HUES48 (cell line): Measurements from ENCODE around the gene PRSS36.
"Not testable (repeated sequence)": the region's sequence is repeated elsewhere in the genome, so short reads cannot be mapped to it uniquely, and the experiment has no call there.

Source experiments
- H3K27ac ChIP-seq: one replicate; pipeline ENCODE4 v1.7.0; 2013; ENCODE audit warnings: low read depth, low read length, inconsistent platforms
- H3K27me3 ChIP-seq: 2 replicates; pipeline ENCODE4 v1.6.1; 2013; ENCODE audit warnings: mild to moderate bottlenecking, low read length; ENCODE audit not compliant: control insufficient read depth, insufficient read depth
- H3K36me3 ChIP-seq: 2 replicates; pipeline ENCODE4 v1.6.1; 2013; ENCODE audit warnings: low read length; ENCODE audit not compliant: control insufficient read depth, insufficient read depth
- H3K4me1 ChIP-seq: 2 replicates; pipeline ENCODE4 v1.6.1; 2013; ENCODE audit warnings: mild to moderate bottlenecking, low read length; ENCODE audit not compliant: control insufficient read depth, insufficient read depth
- H3K4me3 ChIP-seq: 2 replicates; pipeline ENCODE4 v1.5.1; 2013; ENCODE audit warnings: mild to moderate bottlenecking, low read depth, low read length
- H3K9ac ChIP-seq: 2 replicates; pipeline ENCODE4 v1.6.1; 2013; ENCODE audit warnings: mild to moderate bottlenecking, low read depth, low read length, moderate library complexity
- H3K9me3 ChIP-seq: 2 replicates; pipeline ENCODE4 v1.6.1; 2013; ENCODE audit warnings: low read length; ENCODE audit not compliant: control insufficient read depth, insufficient read depth

The PRSS36 gene

DNA sequence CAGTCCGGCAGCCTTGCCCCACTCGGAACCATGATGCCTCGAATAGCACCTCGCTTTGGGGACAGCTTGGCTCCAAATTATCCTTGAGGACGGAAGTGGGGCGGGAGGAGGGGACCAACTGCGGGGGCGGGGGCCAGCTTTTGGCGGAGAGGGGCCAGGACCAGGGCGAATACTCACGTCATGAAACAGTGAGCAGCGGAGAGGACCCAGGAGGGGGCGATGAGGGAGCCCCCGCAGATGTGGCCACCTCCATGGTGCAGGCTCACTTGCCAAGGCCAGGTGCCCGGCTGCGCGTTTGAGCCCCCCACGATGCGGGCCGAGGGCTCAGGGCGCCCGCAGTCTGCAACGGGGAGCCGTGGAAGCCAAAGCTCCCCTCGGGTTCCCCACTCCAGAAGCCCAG is 970 bp downstream of the PRSS36 start:
- 0 out of 2 replicates have a peak overlapping the region, but pooled peaks have one; percentile 64 for H3K4me3 ChIP-seq
- H3K9ac ChIP-seq = no peak overlapping the region
- no peak overlapping the region for H3K27ac ChIP-seq
- H3K36me3 ChIP-seq = no peaks in the 10 kb centered on the region
- no peaks in the 10 kb centered on the region for H3K4me1 ChIP-seq
- H3K9me3 ChIP-seq = no peaks in the 10 kb centered on the region
- peaks cover 14% of the 10 kb centered on the region for H3K27me3 ChIP-seq

GRCh38 chr16:31148281-31148728 is 1.6 kb downstream of the PRSS36 start:
- Histone ChIP-seq H3K9ac (no peak overlapping the region), H3K27ac (no peak overlapping the region), H3K9me3 (no peaks in the 10 kb centered on the region), H3K4me3 (peak overlapping the region; percentile 64), H3K36me3 (no peaks in the 10 kb centered on the region), H3K27me3 (peaks cover 17% of the 10 kb centered on the region), H3K4me1 (no peaks in the 10 kb centered on the region)

DNA sequence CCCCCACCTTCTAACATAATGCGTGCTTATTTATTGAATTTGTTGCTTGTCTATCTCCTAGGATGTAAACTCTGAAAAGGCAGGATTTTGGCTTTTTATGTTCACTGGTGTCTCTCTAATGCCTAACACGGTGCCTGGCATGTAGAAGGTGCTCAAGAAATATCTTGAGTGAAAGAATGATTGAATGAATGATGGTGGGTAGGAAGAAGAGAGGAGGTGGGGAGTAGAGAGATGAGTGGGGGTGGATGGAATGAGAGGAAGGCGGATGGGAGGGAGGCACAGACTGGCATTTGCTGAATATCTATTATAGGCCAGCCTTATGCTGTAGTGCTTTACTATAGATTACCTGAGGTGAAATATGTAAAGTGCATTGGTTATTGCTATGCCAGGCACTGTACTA is 2.3 kb downstream of the PRSS36 start:
- Histone ChIP-seq H3K4me1 (no peaks in the 10 kb centered on the region), H3K27ac (no peak overlapping the region), H3K9ac (no peak overlapping the region), H3K36me3 (no peaks in the 10 kb centered on the region), H3K27me3 (peaks cover 25% of the 10 kb centered on the region), H3K4me3 (peak overlapping the region; percentile 64), H3K9me3 (no peaks in the 10 kb centered on the region)

GRCh38 chr16:31145398-31145990 is 4.4 kb downstream of the PRSS36 start:
- Histone ChIP-seq H3K27ac (no peak overlapping the region), H3K4me1 (peaks cover 8% of the 10 kb centered on the region), H3K9me3 (no peaks in the 10 kb centered on the region), H3K27me3 (peaks cover 25% of the 10 kb centered on the region), H3K36me3 (no peaks in the 10 kb centered on the region), H3K4me3 (no peak overlapping the region), H3K9ac (no peak overlapping the region)

GRCh38 chr16:31144418-31144817 is 5.4 kb downstream of the PRSS36 start:
- H3K27me3 ChIP-seq = peaks cover 25% of the 10 kb centered on the region
- not testable (repeated sequence) for H3K4me1 ChIP-seq, H3K36me3 ChIP-seq, H3K4me3 ChIP-seq, H3K9me3 ChIP-seq, H3K27ac ChIP-seq, H3K9ac ChIP-seq

GRCh38 chr16:31143694-31144148 is 6.1 kb downstream of the PRSS36 start:
- peaks cover 25% of the 10 kb centered on the region for H3K27me3 ChIP-seq
- no peak overlapping the region for H3K4me3 ChIP-seq
- H3K27ac ChIP-seq = no peak overlapping the region
- no peaks in the 10 kb centered on the region for H3K36me3 ChIP-seq
- H3K9me3 ChIP-seq = no peaks in the 10 kb centered on the region
- peaks cover 14% of the 10 kb centered on the region for H3K4me1 ChIP-seq
- H3K9ac ChIP-seq = no peak overlapping the region

DNA sequence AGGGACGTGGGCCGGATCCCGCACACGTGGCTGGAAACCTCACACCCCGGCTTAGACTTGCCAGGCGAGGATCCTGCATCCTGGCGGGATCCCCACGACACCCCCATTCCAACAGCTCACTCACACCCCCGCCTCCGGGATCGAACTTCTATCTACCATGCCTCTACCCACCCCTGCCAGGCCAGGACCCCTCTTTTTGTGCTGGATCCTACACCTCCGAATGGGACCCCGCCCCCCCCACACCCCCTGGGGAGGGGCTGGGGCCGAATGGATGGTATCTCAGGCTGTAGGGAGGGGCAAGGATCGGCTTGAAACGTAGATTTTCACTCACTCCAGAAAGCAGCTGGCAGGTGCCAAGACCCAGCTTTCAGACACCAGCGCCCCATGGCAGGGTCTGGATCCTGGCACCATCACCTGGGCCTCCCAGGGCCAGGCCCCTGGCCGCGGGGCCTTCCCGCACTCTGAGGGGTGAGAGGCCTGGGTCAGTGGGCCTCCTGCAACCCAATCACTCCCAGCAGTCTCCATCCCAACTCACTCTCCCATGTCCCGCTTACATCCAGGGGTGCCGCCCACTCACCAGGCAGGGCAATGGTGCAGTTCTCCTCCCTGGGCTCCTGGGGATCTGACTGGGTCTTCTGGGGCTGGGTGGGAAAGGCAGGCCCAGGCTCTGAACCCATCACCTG is 6.7 kb downstream of the PRSS36 start:
- Histone ChIP-seq H3K4me3 (peak overlapping the region; percentile 42; the same call in 1 of the 2 replicates), H3K27me3 (peaks cover 25% of the 10 kb centered on the region), H3K9me3 (no peaks in the 10 kb centered on the region), H3K9ac (no peak overlapping the region), H3K36me3 (no peaks in the 10 kb centered on the region), H3K27ac (no peak overlapping the region), H3K4me1 (peaks cover 20% of the 10 kb centered on the region)

DNA sequence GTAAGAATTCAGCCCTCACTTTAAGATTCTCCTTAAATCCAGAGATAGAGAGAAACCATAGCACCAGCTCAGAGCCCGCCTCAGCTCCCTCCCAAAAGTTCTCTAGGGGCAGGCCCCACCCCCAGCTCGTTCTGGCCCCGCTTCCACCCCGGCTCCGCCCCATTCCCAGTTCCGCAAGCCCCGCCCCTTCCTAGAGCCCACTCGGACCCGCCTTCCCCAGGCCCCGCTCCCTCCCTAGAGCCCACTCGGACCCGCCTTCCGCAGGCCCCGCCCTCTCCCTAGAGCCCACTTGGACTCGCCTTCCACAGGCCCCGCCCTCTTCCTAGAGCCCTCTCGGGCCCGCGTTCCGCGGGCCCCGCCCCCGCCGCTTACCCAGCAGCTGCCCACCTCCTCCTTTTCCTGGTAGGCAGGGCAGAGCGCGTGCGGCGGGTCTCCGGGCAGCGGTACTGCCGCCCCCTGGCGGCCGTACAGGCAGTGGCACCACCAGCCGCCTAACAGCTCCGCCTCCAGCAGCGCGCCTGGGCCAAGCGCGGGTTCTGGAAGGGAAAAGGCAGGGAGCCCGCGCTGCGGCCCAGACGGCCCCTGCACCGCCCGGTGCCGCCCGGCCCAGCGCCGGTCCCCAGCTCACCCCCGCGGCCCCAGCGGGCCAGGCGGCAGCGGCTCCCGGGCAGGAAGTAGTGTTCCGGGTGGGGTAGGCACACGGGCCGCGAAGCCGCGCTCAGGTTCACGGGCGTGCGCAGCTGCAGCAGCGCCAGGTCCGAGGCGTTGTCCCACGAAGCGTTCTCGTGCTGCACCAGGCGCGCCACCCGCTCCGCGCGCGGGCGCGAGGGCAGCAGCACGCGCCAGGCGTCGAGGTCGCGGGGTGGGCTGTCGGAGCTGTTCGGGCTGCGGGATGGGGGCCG is 7.5 kb downstream of the PRSS36 start:
- peaks cover 21% of the 10 kb centered on the region for H3K4me1 ChIP-seq
- H3K4me3 ChIP-seq = peak overlapping the region; percentile 48
- no peaks in the 10 kb centered on the region for H3K9me3 ChIP-seq
- H3K9ac ChIP-seq = peak overlapping the region; percentile 22; the same call in 1 of the 2 replicates
- H3K36me3 ChIP-seq = no peaks in the 10 kb centered on the region
- peak overlapping the region; percentile 80 for H3K27ac ChIP-seq
- H3K27me3 ChIP-seq = peaks cover 18% of the 10 kb centered on the region

DNA sequence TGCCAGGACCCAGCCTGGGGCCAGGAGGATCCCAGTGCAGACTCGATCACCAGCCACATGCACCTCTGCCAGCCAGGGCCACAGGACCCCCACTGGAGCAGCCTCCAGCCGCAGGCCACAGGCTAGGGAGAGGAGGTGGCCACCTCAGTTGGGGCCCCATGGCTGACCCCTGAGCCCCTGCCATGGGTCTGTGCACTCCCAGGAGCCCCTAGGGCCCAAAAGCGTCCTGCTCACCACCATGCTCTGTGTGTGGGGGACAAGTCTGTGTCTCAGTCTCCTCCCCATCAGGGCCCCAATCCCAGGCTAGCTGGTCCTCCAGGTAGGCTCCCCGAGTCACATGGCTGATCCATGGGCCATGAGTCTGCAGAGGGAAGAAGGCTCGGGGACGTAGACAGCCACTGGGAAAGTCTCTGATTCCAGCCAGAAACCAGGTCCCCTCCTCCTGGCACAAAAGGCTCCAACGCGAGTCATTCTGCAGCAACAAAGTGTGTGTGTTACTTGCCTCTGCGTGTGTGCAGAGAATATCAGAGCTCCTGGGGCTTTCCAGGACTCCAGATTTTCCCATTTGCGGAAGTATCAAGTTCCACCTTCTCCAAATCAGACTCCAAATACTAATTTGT is 8.3 kb downstream of the PRSS36 start:
- H3K9me3 ChIP-seq = no peaks in the 10 kb centered on the region
- no peaks in the 10 kb centered on the region for H3K36me3 ChIP-seq
- H3K4me1 ChIP-seq = peaks cover 21% of the 10 kb centered on the region
- H3K27me3 ChIP-seq = peaks cover 11% of the 10 kb centered on the region
- H3K4me3 ChIP-seq = peak overlapping the region; percentile 48
- no peak overlapping the region for H3K9ac ChIP-seq
- peak overlapping the region; percentile 80 for H3K27ac ChIP-seq

- H3K36me3 ChIP-seq, H3K4me3 ChIP-seq, H3K9me3 ChIP-seq, H3K9ac ChIP-seq: not testable (repeated sequence)
- H3K27me3 ChIP-seq = peaks cover 11% of the 10 kb centered on the region
- H3K27ac ChIP-seq = peak overlapping the region; percentile 80
- H3K4me1 ChIP-seq = peaks cover 21% of the 10 kb centered on the region
Measured at GRCh38 chr16:31141071-31141469, 8.8 kb downstream of the PRSS36 start.
